Activated effector memory CD4-positive, alpha-beta T cell treated with anti-CD3 and anti-CD28 coated beads, Interleukin-2, amount 50 U/mL, for 16 hours (primary cell): ENCODE measurements around the gene ANKRD23.
"Not testable (repeated sequence)": the region's sequence is repeated elsewhere in the genome, so short reads cannot be mapped to it uniquely, and the experiment has no call there.

Experiments
- DNase-seq: peaks from one replicate; pipeline ENCODE4 v3.0.0-alpha.2; 2020

The ANKRD23 gene

GRCh38 chr2:96813656-96814055 lies 30.2 kb downstream of the ANKRD23 start:
- DNase-seq, result no peak

GRCh38 chr2:96811917-96812316 lies 31.9 kb downstream of the ANKRD23 start:
- no peak for DNase-seq

GRCh38 chr2:96810783-96811192 lies 33.0 kb downstream of the ANKRD23 start:
- DNase-seq, result no peak

- no peak for DNase-seq
These were observed 33.7 kb downstream of the ANKRD23 start for GRCh38 chr2:96809951-96810782.

- no peak for DNase-seq
These were observed 34.5 kb downstream of the ANKRD23 start for GRCh38 chr2:96809216-96809882.

- DNase-seq, result no peak
These were observed 35.5 kb downstream of the ANKRD23 start for GRCh38 chr2:96808176-96808837.

GRCh38 chr2:96807127-96807471 lies 36.7 kb downstream of the ANKRD23 start:
- no peak for DNase-seq

- peak; percentile 77 for DNase-seq
These were observed 37.2 kb downstream of the ANKRD23 start for GRCh38 chr2:96806468-96807126.

- DNase-seq, result not testable (repeated sequence)
These were observed 37.9 kb downstream of the ANKRD23 start for GRCh38 chr2:96805946-96806345.

GRCh38 chr2:96804986-96805385 lies 38.8 kb downstream of the ANKRD23 start:
- DNase-seq, result no peak

- no peak for DNase-seq
These were observed 41.1 kb downstream of the ANKRD23 start for GRCh38 chr2:96802721-96803120.

GRCh38 chr2:96801786-96802595 lies 41.8 kb downstream of the ANKRD23 start:
- DNase-seq, result peak; percentile 81

- DNase-seq, result peak; percentile 89
These were observed 42.6 kb downstream of the ANKRD23 start for GRCh38 chr2:96801005-96801785.

- DNase-seq, result no peak
These were observed 43.5 kb downstream of the ANKRD23 start for GRCh38 chr2:96800061-96801004.

GRCh38 chr2:96799623-96799935 lies 44.2 kb downstream of the ANKRD23 start:
- DNase-seq, result no peak

GRCh38 chr2:96798733-96799622 lies 44.8 kb downstream of the ANKRD23 start:
- no peak for DNase-seq

GRCh38 chr2:96797066-96797625 lies 46.7 kb downstream of the ANKRD23 start:
- no peak for DNase-seq

GRCh38 chr2:96796497-96796896 lies 47.3 kb downstream of the ANKRD23 start:
- DNase-seq, result not testable (repeated sequence)

- DNase-seq, result no peak
These were observed 48.7 kb downstream of the ANKRD23 start for GRCh38 chr2:96795076-96795475.
